Sciatic nerve (tissue), 2 donors: ENCODE results near the gene ACTR10. TPM values are rescaled to one million over a fixed set of nuclear protein-coding genes. Genes with fewer than 3 reads are reported as not detected.
A peak's percentile ranks its signal among the peaks of the same experiment; 100 is the strongest.

Source experiments
- ATAC-seq: fragments of 200-7000 bp; cut with Tn5 transposase; one replicate; pipeline ENCODE4 v1.9.1; 2020; ENCODE audit warnings: mild to moderate bottlenecking, moderate library complexity
- DNase-seq: peaks from one replicate; pipeline ENCODE4 v3.0.0-alpha.2; 2020; ENCODE audit warnings: low spot score
- intact Hi-C: fragments of 100-400 bp; cut with DNase I; formaldehyde crosslinking; loops from one replicate; pipeline ENCODE4 v1.14.2; 2022
- total RNA-seq: library from RNA; stranded (reverse); fragmentation: NEBNext Ultra II Directional; extraction: Animal tissue kit (Norgen Biotek cat#: 25700); gene quantifications from one replicate; pipeline ENCODE4 v1.2.1, GENCODE V29; 2021
- donor health status: DM: no; HTN: no; CAD: no.
- donor health status: DM: no; HTN: no; CAD: no.

Gene ACTR10
- 65.2 TPM for total RNA-seq

DNA sequence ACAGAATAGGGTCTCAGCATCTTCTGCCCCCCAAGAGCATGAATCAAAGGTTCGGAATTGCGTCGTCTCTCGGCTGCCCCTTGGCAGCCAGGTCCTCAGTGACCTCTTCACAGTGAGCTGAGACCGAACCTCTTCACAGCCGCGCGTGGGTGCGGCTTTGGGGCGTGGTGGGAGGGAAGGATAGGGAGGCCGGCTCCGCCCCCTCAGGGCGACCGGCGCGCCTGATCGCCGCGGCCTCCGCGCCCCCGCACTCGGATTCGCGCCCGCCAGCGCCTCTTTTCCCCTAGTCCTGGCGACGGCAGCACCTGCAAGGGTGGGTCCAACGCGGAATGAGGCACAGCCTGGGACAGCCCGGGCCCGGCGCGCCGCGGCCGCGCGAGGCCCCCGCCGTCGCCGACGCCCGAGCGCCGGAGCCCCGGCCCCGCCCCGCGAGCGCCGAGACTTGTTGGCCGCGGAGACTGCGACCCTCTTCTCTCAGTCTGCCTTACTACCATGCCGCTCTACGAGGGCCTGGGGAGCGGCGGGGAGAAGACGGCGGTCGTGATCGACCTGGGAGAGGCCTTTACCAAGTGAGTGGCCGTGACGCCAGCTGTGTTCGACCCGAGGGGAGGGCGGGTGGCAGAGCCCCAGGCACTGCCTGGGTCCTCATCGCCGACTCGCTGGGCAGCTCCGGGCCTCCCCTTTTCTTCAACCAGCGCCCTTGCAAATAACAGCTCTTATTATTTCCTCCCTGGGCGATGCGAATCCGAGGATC is at the start of gene ACTR10:
Gene ACTR10 (plus strand): TSS at position 424 of the 754 bp plus-strand sequence. CDS start 69 bp downstream, at position 493.
- intact Hi-C loops = no loop called here
- ATAC-seq (peak; percentile 97), DNase-seq (peak; percentile 92)

DNA sequence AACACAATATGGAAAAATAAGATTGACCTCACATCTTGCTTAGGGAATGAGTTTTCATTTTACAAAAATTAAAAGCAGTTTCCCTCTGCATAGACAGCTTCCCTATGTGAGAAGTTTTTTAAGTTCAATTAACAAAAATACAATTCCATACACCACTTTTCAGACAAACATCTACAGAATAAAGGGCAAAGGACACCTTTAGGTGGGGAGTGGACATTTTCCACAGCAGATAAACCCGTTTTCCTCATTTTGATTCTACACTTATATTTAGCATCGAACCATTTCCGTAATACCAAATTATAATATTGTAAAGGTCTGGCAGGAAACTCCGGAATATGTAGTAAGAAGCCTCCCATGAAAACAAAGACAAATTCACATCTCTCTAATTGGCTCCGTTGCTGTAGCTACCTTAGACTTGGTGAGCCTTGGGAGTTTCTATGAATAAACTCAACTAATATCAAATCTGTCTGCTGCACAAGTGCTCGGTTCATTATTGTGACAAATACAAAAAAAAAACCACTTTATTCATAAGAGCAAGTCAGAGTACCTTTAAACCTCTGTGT is 49.6 kb upstream of the ACTR10 start:
- ATAC-seq = no peak
- no peak for DNase-seq
- intact Hi-C loops = no loop called here

DNA sequence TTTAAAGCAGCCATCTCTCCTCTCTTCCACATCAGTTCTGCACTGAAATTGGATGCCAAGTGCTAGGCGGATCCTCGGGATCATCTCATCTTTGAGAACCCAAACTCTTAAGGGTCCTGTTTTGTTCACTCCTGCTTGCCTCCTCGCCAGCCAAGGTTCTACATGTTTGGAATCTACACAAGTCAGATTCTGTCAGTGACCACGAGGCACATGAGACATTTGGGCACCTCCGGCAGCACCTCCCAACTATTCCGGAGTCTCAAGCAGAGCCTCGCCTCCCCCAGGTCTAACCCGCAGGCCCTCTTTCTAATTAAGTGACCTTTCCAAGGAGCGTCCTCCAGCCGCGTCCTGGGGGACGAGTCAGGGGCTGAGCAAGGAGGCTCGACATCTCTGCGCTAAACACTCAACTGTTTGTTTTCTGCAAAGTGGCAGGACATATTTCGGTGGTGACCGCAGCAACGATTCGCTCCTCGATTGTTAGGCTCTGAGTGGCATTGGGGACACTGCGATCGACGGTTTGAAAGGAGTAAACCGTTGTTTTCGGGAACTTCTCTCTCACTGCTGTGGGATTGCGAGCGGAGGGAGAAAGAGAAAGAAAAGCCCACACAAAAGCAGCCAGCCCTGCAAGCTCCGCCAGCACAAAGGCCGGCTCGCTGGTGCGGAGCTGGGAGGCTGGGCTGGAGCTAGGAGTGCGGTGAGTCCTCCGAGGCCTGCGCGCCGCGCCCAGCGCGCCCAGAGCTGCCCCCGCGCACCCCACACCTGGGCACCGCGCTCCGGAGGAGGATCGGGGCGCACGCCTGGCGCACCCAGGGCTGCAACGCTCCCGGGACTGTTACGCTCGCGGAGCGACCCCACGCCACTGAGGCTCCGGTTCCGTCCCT is 48.6 kb upstream of the ACTR10 start:
- DNase-seq = no peak
- intact Hi-C loops = no loop called here
- ATAC-seq = peak; percentile 61

DNA sequence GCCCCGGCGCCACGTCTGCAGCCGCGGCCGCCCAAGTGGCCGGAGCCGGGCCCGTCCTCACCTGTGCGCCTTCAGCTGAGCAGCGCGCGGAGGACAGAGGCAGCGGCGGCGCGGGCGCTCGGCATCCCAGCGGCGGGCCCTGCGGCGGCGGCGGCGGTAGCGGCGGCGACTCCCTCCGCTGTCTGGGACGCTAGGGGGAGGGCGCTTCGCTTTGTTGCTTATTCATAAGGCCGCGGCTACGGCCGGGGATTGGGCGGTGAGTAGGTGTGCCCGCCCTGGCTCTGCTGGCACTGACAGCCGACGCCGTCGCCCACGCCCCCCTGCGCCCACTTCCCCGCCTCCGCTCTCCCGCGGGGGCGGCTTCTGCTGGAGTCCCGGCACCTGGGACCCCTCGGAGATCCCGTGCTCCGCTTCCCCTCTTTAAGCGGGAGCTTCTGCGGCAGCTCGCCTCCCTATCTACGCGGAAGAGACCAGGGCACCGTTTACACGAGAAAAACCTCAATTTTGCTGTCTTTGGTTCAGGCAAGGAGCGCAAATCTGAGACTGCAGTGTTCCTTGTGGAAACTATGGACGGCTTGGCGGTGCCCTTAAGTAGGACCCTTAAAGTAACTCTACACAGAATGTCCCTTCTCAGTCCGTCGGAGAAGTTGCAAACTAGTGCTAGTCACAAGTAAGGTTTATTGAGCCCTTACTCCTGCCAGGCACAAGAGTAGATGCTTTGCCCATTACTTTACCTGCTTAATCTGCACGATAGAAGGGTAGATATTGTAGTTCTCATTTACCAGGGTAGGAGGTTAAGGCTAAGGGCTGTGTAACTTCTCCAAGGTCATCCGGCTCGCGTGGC is 47.7 kb upstream of the ACTR10 start, which contains the start of gene ARMH4:
Gene ARMH4 (minus strand): TSS at position 200 of the 844 bp plus-strand sequence. CDS start 12,855 bp downstream, outside the sequence.
- DNase-seq (peak; percentile 89), ATAC-seq (peak; percentile 97)
- intact Hi-C loops = no loop called here

DNA sequence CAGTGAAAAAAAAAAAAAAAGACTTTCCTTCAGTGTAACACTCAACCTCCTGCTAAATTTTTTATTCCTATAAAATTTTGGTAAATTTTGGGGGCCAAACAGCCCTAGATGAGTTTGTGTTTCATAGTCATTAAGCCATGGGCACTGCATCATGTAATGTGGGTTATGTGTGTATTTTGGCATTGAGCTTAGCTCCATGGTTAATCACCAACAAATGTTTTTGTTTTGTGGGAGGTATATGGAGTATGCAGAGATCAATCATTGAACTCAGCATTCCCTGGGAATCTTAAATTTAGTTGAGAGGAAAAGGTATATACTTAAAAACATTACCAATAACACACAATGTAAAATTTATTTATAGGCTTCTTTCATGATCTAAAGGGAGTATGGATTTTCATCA is 39.4 kb upstream of the ACTR10 start:
- DNase-seq = no peak
- intact Hi-C loops = no loop called here
- ATAC-seq = no peak

DNA sequence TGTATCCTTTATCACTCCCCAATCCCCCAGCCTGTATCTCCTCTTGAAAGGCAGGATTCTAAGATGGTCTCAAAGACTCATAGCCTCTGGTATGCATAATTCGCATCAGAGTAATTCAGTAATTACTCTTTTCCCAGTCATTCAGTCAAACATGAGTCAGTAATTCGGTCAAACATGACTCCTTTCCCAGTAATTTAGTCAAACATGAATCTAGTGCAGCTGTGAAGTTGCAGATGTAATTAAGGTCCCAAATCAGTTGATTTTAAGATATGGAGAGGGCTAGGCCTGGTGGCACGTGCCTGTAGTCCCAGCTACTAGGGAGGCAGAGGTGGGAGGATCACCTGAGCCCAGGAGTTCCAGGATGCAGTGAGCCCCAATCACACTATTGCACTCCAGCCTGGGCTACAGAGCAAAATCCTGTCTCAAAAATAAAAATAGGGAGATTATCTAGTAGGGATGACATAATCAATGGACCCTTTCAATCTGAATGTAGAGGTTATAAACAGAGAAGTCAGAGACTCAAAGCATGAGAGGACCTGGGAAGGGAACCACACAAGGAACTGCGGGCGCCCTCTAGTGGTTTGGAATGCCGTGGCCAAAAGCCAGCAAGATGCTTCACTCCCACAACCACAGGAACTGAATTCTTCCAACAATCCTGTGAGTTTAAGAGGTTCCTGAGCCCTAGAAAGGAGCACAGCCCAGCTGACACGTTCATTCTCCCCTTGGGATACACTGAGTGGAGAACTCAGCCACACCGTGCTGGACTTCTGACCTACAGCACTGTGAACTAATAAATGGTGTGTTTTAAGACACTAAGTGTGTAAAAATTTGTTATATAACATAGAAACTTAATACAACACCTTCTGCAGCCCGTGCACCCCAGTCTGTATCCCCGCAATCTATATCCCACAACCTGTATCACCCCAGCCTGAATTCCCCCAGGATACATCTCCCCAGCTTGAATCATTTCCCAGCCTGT is 33.7 kb upstream of the ACTR10 start:
- peak; percentile 93 for DNase-seq
- peak; percentile 88 for ATAC-seq
- intact Hi-C loops = no loop called here

DNA sequence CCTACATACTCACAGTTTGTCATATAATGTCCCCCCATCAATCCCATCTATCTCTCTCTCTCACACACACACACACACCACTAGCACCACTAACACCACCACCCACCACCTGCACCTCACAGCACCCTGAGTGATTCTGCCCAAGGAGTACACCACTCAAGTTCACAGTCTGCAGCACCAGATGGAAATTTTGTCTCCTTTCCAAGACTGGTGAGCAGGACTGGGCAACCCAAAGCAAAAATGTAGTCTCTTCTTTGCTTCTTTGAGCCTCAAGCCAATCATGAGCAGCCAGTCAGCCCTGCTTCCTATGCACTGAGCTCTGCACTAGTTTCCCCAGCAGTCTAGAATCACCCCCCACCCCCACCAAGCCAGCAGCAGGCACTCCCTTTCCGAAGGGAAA is 32.9 kb upstream of the ACTR10 start:
- ATAC-seq = no peak
- intact Hi-C loops = no loop called here
- no peak for DNase-seq

DNA sequence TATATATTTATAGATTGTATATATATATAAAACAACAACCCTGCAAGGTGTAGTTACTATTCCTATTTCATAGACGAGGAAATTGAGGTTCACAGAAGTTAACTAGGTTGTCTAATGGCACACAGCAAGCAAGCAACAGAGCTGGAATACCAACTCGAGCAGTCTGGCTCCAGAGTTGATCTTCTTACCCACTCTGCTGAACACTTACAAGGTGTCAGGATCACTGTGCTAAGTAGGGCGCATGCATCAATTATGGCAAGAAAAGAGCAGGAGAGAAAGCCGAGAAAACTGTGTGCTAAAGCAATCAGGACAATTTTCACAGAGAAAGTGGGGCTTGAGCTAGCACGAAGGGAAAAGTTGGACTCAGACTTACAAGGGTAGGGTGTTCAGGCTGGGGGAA is 32.1 kb upstream of the ACTR10 start:
- no peak for DNase-seq
- intact Hi-C loops = no loop called here

DNA sequence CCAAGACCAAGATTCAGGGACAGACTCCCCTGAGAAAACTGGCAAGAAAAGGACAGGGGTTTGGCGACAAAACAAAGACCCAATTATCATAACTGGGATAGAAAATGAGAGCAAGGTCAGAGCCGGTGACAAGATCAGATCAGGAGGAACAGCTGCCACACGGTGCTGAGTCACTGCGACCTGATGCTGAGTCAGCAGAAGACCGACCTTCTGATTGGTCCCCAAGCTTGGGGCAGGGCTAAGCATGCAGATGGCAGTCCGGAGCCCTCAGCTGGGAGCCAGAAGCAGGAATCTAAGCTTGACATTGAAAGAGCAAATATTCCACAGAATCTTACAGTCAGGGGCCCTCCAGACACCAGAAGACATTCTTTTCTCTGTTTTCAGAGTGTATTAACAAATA is 28.9 kb upstream of the ACTR10 start:
- DNase-seq (peak; percentile 64), ATAC-seq (peak; percentile 82)
- intact Hi-C loops = no loop called here

More for the DNA sequence above, 32.1 kb upstream of the ACTR10 start:
- no peak for ATAC-seq

DNA sequence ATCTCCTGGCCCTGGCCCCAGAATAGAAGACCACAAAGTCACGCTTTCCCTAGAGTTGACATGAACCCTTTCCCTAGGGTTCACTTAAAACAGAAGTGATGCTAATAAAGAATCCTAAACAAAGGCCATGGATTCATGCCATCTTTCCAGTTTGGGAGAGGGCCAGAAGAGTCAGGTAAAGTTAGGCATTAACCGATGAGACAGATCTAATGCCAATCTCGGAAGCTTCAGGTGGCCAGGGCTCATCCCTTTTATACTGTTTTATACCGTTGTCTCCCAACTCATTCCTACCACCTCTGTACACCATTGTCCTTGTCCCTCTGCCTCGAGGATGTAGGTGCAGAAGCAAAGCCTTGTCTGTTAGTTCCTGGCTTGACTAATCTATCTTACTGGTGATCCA is 22.8 kb upstream of the ACTR10 start:
- ATAC-seq (no peak), DNase-seq (no peak)
- intact Hi-C loops = no loop called here

DNA sequence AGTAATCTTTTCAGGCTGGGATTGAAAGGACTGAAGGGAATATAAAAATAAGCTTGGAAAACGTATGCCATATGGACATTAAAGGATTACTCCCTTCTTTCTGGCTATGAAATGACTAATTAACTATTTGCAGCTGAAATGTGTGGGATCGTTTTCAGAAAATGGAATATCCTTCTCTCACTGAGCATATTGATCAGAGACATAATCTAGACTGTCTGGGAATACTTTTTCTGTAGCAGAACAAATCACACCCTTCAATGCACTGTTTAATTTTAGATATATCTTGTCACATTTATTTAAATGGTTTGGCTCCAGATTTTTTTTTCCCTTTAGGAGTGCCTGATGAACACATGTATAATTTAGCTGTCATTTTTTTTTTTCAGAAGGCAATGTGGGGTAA is 10.8 kb upstream of the ACTR10 start:
- DNase-seq = no peak
- ATAC-seq = no peak
- intact Hi-C loops = no loop called here

DNA sequence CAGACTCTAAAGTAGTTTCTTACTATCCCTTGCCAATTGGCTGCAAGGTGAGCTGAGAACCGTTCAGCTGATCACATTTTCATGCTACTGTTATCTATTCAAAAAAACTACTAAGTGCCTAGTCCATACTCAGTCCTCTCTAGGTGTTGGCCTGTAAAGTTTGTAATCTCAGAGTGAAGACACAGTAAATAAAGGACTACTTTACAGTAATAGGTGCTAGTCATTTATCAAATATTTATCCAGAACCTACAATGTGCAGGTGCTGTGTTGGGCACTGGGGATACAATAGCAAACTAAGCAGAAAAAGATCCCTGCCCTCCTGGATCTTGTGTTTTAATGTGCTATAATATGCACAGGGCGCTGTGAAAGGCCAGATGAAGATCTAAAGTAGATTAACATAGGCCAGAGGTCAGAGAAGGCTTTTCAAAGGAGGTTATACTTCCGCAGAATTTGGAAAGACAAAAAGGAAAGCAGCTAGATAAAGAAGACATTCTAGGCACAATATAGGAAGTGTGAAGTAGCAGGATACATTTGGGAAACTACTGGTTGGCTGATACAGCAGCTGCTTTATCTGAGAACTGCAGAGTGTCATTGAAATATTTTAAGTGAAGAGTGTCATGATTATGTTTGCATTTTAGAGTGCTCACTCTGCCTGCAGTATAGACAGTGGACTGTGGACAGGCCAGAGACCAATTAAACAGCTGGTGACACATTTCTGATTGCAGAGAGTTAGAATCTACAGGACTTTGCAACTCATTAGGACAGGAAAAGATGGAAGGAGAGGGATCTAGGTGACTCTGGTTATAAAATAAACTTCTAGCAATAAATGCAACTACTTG is 8.0 kb upstream of the ACTR10 start:
- no peak for ATAC-seq
- DNase-seq = no peak
- intact Hi-C loops = no loop called here

DNA sequence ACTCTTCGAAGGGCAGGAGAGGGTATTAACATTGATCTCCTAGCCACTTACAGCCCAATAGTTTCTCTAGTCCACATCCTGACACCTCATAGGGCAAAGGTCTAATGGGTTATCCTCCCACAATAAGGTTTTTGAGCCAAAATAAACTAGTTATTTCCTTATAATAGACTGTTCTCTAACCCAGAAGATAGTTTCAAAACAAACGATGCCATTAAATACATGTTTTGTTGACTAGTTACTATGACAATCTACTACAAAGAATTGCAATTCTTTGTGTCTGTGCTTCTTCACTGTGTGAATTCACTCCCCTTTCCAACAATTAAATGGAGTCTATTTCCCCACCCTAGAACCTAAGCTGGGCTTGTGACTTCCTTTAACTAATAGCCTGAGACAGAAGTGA is 6.4 kb upstream of the ACTR10 start:
- DNase-seq (no peak), ATAC-seq (peak; percentile 65)
- intact Hi-C loops = no loop called here

DNA sequence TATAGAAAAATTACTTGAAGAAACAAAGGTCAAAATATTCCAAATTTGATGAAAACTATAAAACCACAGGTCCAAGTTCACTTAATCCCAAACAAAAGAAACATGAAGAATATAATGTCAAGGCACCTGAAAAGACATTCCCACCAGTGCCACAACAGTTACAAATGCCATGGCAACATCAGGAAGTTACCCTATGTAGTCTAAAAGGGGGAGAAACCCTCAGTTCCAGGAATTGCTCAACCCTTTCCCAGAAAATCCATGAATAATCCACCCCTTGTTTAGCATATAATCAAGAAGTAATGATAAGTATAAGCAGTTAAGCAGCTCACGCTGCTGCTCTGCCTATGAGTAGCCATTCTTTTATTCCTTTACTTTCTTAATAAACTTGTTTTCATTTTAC is 3.8 kb upstream of the ACTR10 start:
- no peak for DNase-seq
- intact Hi-C loops = no loop called here
- ATAC-seq = no peak

DNA sequence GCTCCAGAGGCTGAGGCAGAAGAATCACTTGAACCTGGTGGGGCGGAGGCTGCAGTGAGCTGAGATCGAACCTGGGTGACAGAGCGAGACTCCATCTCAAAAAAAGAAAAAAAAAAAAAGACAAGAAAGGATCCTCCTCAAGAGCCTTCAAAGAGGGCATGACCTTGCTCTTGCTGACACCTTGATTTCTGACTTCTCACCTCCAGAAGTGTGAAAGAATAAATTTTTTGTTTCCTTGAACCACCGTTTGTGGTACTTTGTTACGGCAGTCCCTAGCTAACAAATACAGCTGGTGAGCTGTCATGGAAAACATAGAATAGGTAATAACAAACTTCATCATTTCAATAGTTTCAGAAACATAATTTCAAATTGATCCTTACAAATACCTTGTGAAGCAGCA is 1.9 kb upstream of the ACTR10 start:
- ATAC-seq = no peak
- DNase-seq = no peak
- intact Hi-C loops = no loop called here

DNA sequence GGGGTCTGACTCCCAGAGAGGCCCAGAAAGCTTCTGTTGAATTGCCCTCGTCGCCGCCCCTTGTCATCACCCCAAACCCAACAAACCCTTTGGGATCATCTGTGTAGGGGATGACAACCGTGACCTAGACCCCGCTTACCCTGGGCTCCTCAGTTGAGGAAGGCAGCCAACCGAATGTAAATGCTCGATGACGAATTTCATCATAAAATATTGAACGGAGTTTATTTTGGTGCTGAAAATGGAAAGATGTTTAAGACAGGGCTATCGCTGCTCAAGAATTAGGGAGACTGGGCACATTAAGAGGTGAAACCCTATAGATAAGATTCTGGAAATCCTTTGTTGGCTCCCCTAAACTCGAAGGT is 512 bp downstream of the ACTR10 start:
- no peak for DNase-seq
- intact Hi-C loops = no loop called here
- peak; percentile 32 for ATAC-seq

DNA sequence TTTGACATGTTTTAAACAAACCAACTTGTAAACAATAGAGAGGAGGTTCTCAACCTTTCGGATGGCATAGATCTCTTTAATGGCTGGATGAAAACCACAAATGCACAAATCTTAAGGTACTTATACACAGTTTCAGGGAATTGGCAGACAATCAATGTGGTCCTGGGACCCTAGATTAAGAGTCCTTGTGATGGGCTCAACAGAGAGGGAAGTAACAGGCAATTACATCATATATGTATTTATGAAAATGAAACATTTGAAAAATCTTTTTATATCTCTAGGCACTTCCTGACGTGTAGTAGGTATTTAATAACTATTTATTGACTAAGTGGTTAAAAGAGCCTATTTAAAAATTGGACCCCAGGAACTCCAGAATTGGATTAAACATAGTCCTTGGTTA is 897 bp downstream of the ACTR10 start:
- ATAC-seq (no peak), DNase-seq (no peak)
- intact Hi-C loops = no loop called here
